Activated CD4-positive, CD25-positive, alpha-beta regulatory T cell treated with anti-CD3 and anti-CD28 coated beads, Interleukin-2, amount 50 U/mL, for 16 hours (primary cell): ENCODE results near the gene MMP11.
A peak's percentile ranks its signal among the peaks of the same experiment; 100 is the strongest.
"Not testable (repeated sequence)": the region's sequence is repeated elsewhere in the genome, so short reads cannot be mapped to it uniquely, and the experiment has no call there.

Source experiments
- DNase-seq: peaks from one replicate; pipeline ENCODE4 v3.0.0-alpha.2; 2020; ENCODE audit warnings: low read depth, low spot score

MMP11 gene

GRCh38 chr22:23772649-23773473, at the start of gene MMP11:
Gene MMP11 (plus strand): TSS chr22:23772849. CDS start chr22:23772871, 22 bp downstream.
- DNase-seq: no peak

GRCh38 chr22:23728108-23728507, 44.5 kb upstream of the MMP11 start:
- DNase-seq: not testable (repeated sequence)

GRCh38 chr22:23737696-23738095, 35.0 kb upstream of the MMP11 start:
- DNase-seq: no peak

GRCh38 chr22:23742505-23743264, 30.0 kb upstream of the MMP11 start:
- no peak for DNase-seq

GRCh38 chr22:23743303-23743705, 29.3 kb upstream of the MMP11 start:
- DNase-seq: no peak

- no peak for DNase-seq
These were observed 28.6 kb upstream of the MMP11 start for GRCh38 chr22:23744001-23744400.

- DNase-seq: no peak
These were observed 28.2 kb upstream of the MMP11 start for GRCh38 chr22:23744485-23744884.

GRCh38 chr22:23745791-23746190, 26.9 kb upstream of the MMP11 start:
- DNase-seq: no peak

- DNase-seq: no peak
These were observed 22.8 kb upstream of the MMP11 start for GRCh38 chr22:23749841-23750301.

GRCh38 chr22:23750367-23750713, 22.3 kb upstream of the MMP11 start:
- DNase-seq: no peak

- DNase-seq: peak; percentile 66
These were observed 21.8 kb upstream of the MMP11 start, which contains the start of gene ZNF70 for GRCh38 chr22:23750714-23751440. Gene ZNF70 (minus strand): TSS chr22:23751112. CDS start chr22:23745140, 5,972 bp downstream.

GRCh38 chr22:23751441-23751996, 21.1 kb upstream of the MMP11 start:
- DNase-seq: no peak

- no peak for DNase-seq
These were observed 20.5 kb upstream of the MMP11 start for GRCh38 chr22:23752090-23752691.

GRCh38 chr22:23752750-23753149, 19.9 kb upstream of the MMP11 start:
- no peak for DNase-seq

GRCh38 chr22:23753385-23753784, 19.3 kb upstream of the MMP11 start:
- no peak for DNase-seq

- no peak for DNase-seq
These were observed 18.3 kb upstream of the MMP11 start, which contains the start of gene VPREB3 for GRCh38 chr22:23754220-23754919. Gene VPREB3 (minus strand): TSS chr22:23754425. CDS start chr22:23754363, 62 bp downstream.

- no peak for DNase-seq
These were observed 17.5 kb upstream of the MMP11 start for GRCh38 chr22:23754980-23755636.

- no peak for DNase-seq
These were observed 16.9 kb upstream of the MMP11 start for GRCh38 chr22:23755711-23756110.

GRCh38 chr22:23756891-23757290, 15.8 kb upstream of the MMP11 start:
- DNase-seq: no peak

GRCh38 chr22:23759566-23759965, 13.1 kb upstream of the MMP11 start:
- DNase-seq: no peak
